ENCODE measurements around the gene TMEM232. TPM values are rescaled to one million over a fixed set of nuclear protein-coding genes. Genes with fewer than 3 reads are reported as not detected.

TMEM232 gene
- total and polyA plus RNA-seq, 12 donors, result 0.26 to 4.4 (median 3.2) TPM

DNA sequence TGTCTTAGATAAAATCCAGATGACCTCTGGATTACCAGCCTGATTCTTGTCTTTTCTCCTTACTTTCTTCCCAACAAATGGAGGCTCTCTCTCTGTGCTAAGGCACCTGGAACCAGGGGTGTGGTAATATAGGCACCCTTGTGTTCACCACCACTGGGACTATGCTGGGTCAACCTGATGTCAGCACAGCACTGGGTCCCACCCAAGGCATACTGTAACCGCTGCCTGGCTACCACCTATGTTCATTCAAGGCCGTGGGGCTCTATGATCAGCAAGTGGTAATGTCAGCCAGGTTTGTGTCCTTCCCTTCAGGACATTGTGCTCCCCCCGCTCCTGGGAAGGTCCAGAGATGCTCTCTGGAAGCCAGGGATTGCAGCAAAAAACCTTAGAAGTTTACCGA is 283.6 kb downstream of the TMEM232 start:
- WGBS, 2 donors, result 90% methylated on average over 4 of the region's 4 CpGs
- intact Hi-C loops (cut with DNase I), result no loop called here
- peaks cover 0 to 10% (median 0%) of the 10 kb centered on the region in 11 donors for H3K9me3 ChIP-seq
- H3K4me1 ChIP-seq, result peaks cover 0 to 9% (median 0%) of the 10 kb centered on the region in 9 donors
- TF ChIP-seq, protein P1, sequence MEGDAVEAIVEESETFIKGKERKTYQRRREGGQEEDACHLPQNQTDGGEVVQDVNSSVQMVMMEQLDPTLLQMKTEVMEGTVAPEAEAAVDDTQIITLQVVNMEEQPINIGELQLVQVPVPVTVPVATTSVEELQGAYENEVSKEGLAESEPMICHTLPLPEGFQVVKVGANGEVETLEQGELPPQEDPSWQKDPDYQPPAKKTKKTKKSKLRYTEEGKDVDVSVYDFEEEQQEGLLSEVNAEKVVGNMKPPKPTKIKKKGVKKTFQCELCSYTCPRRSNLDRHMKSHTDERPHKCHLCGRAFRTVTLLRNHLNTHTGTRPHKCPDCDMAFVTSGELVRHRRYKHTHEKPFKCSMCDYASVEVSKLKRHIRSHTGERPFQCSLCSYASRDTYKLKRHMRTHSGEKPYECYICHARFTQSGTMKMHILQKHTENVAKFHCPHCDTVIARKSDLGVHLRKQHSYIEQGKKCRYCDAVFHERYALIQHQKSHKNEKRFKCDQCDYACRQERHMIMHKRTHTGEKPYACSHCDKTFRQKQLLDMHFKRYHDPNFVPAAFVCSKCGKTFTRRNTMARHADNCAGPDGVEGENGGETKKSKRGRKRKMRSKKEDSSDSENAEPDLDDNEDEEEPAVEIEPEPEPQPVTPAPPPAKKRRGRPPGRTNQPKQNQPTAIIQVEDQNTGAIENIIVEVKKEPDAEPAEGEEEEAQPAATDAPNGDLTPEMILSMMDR (IDR thresholded peaks at IDR 0.05), result no peak
- no peak for ATAC-seq
- H3K36me3 ChIP-seq, result no peaks in the 10 kb centered on the region
- no peak for DNase-seq
- H3K27ac ChIP-seq, result no peak overlapping the region
- H3K27me3 ChIP-seq, result no peaks in the 10 kb centered on the region
- H3K4me3 ChIP-seq, result no peak overlapping the region

DNA sequence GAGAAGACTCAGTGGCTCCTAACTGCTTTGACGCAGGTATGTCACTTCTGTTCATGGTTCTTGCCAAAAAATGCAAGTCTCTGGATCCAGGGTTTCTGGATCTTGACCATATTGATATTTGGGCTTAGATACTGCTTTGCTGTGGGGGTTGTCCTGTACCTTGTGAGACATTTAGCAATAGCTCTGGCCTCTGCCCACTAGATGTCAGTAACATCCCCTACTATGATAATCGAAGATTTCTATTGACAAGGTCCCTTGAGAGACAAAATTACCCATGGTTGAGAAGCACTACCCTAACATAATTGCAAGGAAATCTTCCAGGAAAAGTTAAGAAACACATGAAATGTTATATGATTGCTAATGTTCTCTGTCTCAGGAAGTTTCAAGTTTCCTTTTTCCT is 285.4 kb downstream of the TMEM232 start:
- ATAC-seq, result no peak
- peaks cover 0 to 9% (median 0%) of the 10 kb centered on the region in 9 donors for H3K4me1 ChIP-seq
- intact Hi-C loops (cut with DNase I), result no loop called here

DNA sequence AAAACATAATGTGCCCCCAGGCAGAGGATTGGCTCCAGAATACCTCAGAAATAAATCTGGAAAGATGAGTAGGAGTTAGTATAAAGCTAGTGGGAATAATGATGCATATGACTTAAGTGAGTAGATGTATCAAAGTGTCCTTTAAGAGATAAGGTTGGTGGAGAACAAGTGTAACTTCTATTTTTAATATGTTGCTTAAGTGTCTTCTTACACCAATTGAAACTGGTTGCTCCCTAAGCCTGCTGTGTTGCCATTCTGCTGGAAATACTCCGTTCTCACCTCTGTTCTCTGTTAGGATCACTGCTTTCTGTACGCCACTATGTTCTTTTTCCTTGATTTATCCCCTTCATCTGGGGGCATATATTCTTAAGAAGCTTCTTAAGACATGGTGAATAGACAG is 286.4 kb downstream of the TMEM232 start:
- H3K27ac ChIP-seq, result no peak overlapping the region

More for the DNA sequence above, 285.4 kb downstream of the TMEM232 start:
- H3K36me3 ChIP-seq, result no peaks in the 10 kb centered on the region
- no peak for DNase-seq
- H3K27me3 ChIP-seq, result no peaks in the 10 kb centered on the region
- H3K9me3 ChIP-seq, result peaks cover 0 to 18% (median 0%) of the 10 kb centered on the region in 11 donors
- TF ChIP-seq, protein P1 (IDR thresholded peaks at IDR 0.05), result peak in 2 of 9 donors; percentile 7 to 20
- 34 to 35% methylated on average over 2 of the region's 2 CpGs for WGBS, 2 donors
- H3K4me3 ChIP-seq, result no peak overlapping the region
- H3K27ac ChIP-seq, result no peak overlapping the region

DNA sequence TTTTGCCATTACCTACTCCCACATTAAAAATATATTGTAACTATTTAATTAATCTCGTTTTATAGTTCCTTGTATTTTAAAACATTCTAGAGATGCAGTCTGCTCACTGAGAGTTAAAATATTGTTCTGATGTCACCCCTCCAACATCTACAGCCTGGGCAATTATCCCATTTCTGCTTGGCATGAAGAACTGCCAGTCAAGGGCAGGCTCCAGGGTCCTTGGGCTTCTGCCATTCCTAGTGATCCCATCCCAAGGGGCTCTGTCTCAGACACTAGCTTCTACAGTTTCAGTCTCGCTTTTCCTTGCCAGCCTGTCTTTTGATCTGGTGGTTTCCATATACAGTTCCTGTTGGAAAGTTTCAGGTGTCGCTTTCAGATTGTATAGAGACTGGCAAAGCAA is 287.2 kb downstream of the TMEM232 start:
- peak in 4 of 8 donors; percentile 41 to 79 (median 70) for ATAC-seq
- intact Hi-C loops (cut with DNase I), result no loop called here

More for the DNA sequence above, 286.4 kb downstream of the TMEM232 start:
- WGBS, 2 donors, result 66 to 67% methylated on average over 2 of the region's 2 CpGs
- ATAC-seq, result peak; percentile 25 to 79 (median 66)
- H3K4me3 ChIP-seq, result no peak overlapping the region
- DNase-seq, result no peak
- no peaks in the 10 kb centered on the region for H3K27me3 ChIP-seq
- H3K36me3 ChIP-seq, result no peaks in the 10 kb centered on the region
- intact Hi-C loops (cut with DNase I), result no loop called here
- peaks cover 0 to 19% (median 0%) of the 10 kb centered on the region in 11 donors for H3K9me3 ChIP-seq
- TF ChIP-seq, protein P1 (IDR thresholded peaks at IDR 0.05), result no peak
- peaks cover 0 to 9% (median 0%) of the 10 kb centered on the region in 9 donors for H3K4me1 ChIP-seq

More for the DNA sequence above, 287.2 kb downstream of the TMEM232 start:
- H3K4me1 ChIP-seq, result peaks cover 0 to 9% (median 0%) of the 10 kb centered on the region in 9 donors
- H3K36me3 ChIP-seq, result no peaks in the 10 kb centered on the region
- H3K9me3 ChIP-seq, result peaks cover 0 to 19% (median 0%) of the 10 kb centered on the region in 11 donors
- TF ChIP-seq, protein P1 (IDR thresholded peaks at IDR 0.05), result no peak
- 60 to 75% methylated on average over 3 of the region's 3 CpGs for WGBS, 2 donors
- peak in 1 of 2 donors; percentile 27 for DNase-seq
- H3K27me3 ChIP-seq, result no peaks in the 10 kb centered on the region
- H3K4me3 ChIP-seq, result no peak overlapping the region
- no peak overlapping the region for H3K27ac ChIP-seq
